PC-3 (cell line): ENCODE measurements around the gene HCCS.

Source experiments
- EZH2 ChIP-seq: fragments of 300-600 bp; sonication (generic); IDR thresholded peaks from one replicate; pipeline ENCODE4 v1.6.1; 2017; ENCODE audit warnings: antibody characterized with exemption, mild to moderate bottlenecking, low read length; ENCODE audit not compliant: unreplicated experiment
- TF ChIP-seq, protein P1 (sequence below): fragments of 300-600 bp; sonication (generic); conservative IDR thresholded peaks from 2 replicates; pipeline ENCODE4 v1.5.1; 2017; ENCODE audit warnings: antibody characterized with exemption, low read depth, mild to moderate bottlenecking, low read length

DNA sequence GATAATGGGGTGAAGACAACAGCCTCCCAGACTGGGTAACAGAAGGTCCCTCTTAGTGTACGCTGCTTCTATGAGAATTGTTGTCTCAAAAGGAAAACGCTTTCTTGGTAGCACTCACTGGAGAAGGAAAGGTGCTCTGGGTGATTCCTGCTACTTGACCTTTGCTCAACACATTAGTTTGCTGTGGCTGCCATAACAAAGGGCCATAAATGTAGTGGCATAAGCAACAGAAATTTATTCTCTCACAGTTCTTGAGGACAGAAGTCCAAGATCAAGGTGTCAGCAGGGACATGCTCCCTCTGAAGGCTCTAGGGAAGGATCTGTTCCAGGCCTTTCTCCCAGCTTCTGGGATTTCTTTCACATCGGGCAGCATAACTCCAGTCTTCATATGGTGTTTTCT lies 19.0 kb downstream of the HCCS start:
- TF ChIP-seq, protein P1, sequence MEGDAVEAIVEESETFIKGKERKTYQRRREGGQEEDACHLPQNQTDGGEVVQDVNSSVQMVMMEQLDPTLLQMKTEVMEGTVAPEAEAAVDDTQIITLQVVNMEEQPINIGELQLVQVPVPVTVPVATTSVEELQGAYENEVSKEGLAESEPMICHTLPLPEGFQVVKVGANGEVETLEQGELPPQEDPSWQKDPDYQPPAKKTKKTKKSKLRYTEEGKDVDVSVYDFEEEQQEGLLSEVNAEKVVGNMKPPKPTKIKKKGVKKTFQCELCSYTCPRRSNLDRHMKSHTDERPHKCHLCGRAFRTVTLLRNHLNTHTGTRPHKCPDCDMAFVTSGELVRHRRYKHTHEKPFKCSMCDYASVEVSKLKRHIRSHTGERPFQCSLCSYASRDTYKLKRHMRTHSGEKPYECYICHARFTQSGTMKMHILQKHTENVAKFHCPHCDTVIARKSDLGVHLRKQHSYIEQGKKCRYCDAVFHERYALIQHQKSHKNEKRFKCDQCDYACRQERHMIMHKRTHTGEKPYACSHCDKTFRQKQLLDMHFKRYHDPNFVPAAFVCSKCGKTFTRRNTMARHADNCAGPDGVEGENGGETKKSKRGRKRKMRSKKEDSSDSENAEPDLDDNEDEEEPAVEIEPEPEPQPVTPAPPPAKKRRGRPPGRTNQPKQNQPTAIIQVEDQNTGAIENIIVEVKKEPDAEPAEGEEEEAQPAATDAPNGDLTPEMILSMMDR, result no peak
- no peak for TF ChIP-seq EZH2
